ENCODE results near the gene KIR3DL3.
"Not testable (repeated sequence)": the region's sequence is repeated elsewhere in the genome, so short reads cannot be mapped to it uniquely, and the experiment has no call there.

KIR3DL3 gene

DNA sequence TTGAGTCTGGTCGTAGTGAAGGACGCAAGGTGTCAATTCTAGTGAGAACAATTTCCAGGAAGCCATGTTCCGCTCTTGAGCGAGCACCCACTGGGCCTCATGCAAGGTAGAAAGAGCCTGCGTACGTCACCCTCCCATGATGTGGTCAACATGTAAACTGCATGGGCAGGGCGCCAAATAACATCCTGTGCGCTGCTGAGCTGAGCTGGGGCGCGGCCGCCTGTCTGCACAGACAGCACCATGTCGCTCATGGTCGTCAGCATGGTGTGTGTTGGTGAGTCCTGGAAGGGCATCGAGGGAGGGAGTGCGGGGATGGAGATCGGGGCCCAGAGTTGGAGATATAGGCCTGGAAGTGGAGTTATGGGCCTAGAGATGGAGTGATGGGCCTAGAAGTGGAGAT lies 14.1 kb downstream of the KIR3DL3 start, which contains the start of gene KIR2DL3:
Gene KIR2DL3, plus strand, starts transcription at position 208 of the 400 bp plus-strand sequence. Its CDS starts 33 bp downstream, at position 241.
- DNase-seq, result not testable (repeated sequence)

- no peak for DNase-seq
These were observed 14.5 kb downstream of the KIR3DL3 start for GRCh38 chr19:54738715-54739114.

DNA sequence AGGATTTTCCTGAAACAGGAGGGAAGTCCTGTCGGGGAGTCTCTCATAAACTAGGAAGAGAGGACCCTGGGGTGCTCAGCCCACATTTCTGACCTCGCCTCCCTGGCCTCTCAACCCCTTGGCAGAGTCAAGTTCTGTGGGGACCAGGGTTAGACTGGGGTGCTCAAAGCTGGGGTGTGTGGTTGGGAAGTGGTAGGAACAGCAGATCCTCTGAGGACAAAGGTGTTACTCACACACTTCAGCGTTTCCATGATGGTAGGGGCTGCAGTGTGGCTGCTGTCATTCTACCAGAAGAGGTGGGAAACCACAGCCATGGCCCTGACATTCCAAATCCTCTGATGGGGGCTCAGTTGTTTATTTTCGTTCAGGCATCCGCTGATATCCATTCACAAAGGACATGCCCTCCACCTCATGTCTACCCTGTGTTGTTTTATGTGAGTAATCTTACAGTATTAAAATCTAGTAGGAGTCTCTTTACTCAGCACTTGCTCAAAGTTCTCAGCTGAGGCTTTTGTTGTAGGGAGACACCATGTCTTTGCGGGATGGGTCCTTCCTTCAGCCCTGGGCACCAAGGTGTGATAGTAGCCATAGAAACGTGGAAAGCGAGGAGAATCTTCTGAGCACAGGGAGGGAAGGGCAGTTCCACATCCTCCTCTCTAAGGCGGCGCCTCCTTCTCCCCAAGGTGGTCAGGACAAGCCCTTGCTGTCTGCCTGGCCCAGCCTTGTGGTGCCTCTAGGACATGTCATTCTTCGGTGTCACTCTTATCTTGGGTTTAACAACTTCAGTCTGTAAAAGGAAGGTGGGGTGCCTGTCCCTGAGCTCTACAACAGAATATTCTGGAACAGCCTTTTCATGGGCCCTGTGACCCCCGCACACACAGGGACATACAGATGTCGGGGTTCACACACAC lies 15.6 kb downstream of the KIR3DL3 start:
- DNase-seq, result no peak

DNA sequence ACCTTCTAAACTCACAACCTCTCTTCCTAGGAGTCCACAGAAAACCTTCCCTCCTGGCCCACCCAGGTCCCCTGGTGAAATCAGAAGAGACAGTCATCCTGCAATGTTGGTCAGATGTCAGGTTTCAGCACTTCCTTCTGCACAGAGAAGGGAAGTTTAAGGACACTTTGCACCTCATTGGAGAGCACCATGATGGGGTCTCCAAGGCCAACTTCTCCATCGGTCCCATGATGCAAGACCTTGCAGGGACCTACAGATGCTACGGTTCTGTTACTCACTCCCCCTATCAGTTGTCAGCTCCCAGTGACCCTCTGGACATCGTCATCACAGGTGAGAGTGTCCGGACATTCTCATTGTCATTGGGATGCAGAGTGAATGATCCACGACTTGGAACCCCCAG lies 17.7 kb downstream of the KIR3DL3 start:
- DNase-seq, result not testable (repeated sequence)

DNA sequence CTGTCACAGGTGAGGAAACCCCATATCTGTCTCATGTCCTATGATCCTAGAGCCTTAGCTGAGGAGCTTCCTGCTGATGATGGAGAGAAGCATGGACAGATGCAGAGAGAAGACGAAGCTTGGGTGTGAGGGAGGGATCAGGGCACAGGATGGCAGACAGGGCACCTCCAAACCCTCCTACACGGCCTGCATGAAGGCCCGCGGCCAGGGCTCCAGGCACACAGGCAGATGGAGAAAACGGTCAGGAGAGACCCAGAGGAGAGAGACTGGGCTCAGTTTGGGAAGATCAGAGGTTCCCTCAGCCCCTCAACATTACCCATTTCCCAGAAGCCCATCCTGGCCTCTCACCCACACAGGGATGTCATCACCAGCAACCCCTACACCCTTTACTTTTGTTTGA lies 19.8 kb downstream of the KIR3DL3 start:
- not testable (repeated sequence) for DNase-seq

DNA sequence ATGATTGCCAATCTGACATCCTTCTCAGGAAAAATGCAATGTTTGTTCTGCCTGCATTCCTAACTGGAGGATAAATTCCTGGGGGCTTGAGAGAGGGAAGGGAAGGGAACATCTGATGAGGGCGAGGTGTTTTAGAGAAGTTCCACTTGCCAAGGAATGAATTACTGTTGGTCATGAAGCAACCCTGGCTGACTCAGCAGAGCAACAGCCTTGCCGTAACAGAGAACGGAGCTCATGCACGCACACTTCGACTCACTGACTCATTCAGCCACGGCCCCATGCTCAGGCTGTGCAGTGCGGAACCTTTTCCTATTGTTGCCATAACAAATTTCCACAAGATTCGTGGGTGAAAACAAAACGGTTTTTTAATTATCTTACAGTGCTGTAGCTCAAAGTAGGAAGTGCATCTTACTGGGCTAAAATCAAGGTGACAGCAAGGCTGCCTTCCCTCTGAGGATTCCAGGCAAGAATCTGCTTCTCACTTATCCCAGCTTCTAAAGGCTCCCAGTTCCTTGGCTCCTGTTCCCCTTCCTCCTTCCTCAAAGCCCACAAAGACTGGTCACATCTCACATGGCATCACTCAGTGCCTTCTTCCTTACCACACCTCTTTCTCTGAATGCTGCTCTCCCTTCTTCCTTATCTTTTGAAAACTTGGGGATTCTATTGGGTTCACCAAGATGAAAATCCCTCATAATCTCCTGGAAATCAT lies 23.5 kb downstream of the KIR3DL3 start:
- not testable (repeated sequence) for DNase-seq

DNA sequence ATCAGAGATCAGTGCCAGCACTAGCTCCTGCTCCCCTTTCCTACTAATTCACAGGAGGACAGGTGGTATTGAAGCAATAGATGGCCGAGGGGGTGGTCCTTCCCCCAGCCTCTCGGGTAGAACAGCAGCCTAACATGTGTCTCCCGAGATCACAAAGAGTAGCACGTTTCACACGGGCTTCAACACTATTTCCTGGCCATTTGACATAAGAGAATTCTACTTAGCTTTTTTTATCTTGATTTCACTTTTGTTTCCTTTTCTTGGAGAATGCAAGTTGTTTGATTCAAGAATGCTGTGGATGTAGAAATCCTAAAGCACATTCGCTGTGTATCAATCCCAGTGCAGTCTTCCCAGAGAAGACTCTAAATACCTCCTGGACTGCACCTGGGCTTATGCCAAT lies 26.0 kb downstream of the KIR3DL3 start:
- not testable (repeated sequence) for DNase-seq

DNA sequence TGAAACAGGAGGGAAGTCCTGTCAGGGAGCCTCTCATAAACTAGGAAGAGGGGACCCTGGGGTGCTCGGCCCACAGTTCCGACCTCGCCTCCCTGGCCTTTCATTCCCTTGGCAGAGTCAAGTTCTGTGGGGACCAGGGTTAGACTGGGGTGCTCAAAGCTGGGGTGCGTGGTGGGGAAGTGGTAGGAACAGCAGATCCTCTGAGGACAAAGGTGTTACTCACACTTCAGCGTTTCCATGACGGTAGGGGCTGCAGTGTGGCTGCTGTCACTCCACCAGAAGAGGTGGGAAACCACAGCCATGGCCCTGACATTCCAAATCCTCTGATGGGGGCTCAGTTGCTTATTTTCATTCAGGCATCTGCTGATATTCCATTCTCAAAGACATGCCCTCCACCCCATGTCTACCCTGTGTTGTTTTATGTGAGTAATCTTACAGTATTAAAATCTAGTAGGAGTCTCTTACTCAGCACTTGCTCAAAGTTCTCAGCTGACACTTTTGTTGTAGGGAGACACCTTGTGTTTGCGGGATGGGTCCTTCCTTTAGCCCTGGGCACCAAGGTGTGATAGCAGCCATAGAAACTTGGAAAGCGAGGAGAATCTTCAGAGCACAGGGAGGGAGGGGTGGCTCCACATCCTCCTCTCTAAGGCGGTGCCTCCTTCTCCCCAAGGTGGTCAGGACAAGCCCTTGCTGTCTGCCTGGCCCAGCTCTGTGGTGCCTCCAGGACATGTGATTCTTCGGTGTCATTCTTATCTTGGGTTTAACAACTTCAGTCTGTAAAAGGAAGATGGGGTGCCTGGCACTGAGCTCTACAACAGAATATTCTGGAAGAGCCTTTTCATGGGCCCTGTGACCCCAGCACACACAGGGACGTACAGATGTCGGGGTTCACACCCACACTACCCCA lies 32.2 kb downstream of the KIR3DL3 start:
- not testable (repeated sequence) for DNase-seq

GRCh38 chr19:54758577-54758976 lies 34.3 kb downstream of the KIR3DL3 start:
- not testable (repeated sequence) for DNase-seq

DNA sequence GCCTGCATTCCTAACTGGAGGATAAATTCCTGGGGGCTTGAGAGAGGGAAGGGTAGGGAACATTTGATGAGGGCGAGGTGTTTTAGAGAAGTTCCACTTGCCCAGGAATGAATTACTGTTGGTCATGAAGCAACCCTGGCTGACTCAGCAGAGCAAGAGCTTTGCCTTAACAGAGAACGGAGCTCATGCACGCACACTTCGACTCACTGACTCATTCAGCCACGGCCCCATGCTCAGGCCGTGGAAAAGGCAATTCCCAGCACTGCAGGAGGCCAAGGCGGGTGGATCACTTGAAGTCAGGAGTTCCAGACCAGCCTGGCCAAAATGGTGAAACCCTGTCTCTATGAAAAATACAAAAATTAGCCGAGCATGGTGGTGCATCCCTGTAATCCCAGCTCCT lies 40.0 kb downstream of the KIR3DL3 start:
- not testable (repeated sequence) for DNase-seq

DNA sequence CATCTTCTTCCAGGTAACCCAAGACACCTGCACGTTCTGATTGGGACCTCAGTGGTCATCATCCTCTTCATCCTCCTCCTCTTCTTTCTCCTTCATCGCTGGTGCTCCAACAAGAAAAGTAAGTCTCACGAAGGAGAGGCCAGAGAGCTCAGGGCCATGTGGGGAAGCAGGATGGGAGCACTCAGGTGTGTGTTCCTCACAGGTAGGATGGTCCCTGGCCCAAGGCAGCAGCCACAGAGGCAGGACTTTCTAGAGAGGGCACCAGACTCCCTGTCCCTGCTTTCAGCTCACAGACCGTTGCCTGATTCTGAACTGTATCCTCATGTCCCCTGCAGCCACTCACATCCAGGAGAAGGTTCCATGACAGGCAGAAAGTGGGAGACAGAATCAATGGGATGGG lies 42.2 kb downstream of the KIR3DL3 start:
- not testable (repeated sequence) for DNase-seq

DNA sequence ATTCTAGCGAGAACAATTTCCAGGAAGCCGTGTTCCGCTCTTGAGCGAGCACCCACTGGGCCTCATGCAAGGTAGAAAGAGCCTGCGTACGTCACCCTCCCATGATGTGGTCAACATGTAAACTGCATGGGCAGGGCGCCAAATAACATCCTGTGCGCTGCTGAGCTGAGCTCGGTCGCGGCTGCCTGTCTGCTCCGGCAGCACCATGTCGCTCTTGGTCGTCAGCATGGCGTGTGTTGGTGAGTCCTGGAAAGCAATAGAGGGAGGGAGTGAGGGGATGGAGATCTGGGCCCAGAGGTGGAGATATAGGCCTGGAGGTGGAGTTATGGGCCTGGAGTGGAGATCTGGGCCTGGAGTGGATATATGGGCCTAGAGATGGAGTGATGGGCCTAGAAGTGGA lies 45.4 kb downstream of the KIR3DL3 start, which contains the start of gene KIR2DL1:
Gene KIR2DL1, plus strand, starts transcription at position 148 of the 400 bp plus-strand sequence. Its CDS starts 58 bp downstream, at position 206.
- not testable (repeated sequence) for DNase-seq

DNA sequence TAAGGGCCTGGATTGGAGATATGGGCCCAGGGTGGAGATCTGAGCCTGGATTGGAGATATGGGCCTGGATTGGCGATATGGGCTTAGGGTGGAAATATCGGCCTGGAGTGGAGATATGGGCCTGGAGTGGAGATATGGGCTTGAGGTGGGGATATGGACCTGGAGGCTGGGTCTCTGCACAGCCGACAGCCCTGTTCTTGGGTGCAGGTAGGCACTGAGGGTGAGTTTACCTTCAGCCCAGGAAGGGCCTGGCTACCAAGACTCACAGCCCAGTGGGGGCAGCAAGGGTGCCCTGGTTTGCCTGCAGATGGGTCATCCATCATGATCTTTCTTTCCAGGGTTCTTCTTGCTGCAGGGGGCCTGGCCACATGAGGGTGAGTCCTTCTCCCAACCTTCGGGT lies 46.3 kb downstream of the KIR3DL3 start:
- not testable (repeated sequence) for DNase-seq

DNA sequence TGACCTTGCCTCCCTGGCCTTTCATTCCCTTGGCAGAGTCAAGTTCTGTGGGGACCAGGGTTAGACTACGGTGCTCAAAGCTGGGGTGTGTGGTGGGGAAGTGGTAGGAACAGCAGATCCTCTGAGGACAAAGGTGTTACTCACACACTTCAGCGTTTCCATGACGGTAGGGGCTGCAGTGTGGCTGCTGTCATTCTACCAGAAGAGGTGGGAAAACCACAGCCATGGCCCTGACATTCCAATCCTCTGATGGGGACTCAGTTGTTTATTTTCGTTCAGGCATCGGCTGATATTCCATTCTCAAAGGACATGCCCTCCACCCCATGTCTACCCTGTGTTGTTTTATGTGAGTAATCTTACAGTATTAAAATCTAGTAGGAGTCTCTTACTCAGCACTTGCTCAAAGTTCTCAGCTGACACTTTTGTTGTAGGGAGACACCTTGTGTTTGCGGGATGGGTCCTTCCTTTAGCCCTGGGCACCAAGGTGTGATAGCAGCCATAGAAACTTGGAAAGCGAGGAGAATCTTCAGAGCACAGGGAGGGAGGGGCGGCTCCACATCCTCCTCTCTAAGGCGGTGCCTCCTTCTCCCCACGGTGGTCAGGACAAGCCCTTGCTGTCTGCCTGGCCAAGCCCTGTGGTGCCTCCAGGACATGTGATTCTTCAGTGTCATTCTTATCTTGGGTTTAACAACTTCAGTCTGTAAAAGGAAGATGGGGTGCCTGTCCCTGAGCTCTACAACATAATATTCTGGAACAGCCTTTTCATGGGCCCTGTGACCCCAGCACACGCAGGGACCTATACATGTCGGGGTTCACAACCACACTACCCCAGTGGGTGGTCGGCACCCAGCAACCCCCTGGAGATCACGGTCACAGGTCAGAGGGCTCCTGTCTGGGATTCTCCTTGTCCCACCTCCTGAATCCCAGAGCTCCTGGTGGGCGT lies 47.0 kb downstream of the KIR3DL3 start:
- DNase-seq, result not testable (repeated sequence)

GRCh38 chr19:54772666-54773065 lies 48.4 kb downstream of the KIR3DL3 start:
- not testable (repeated sequence) for DNase-seq

DNA sequence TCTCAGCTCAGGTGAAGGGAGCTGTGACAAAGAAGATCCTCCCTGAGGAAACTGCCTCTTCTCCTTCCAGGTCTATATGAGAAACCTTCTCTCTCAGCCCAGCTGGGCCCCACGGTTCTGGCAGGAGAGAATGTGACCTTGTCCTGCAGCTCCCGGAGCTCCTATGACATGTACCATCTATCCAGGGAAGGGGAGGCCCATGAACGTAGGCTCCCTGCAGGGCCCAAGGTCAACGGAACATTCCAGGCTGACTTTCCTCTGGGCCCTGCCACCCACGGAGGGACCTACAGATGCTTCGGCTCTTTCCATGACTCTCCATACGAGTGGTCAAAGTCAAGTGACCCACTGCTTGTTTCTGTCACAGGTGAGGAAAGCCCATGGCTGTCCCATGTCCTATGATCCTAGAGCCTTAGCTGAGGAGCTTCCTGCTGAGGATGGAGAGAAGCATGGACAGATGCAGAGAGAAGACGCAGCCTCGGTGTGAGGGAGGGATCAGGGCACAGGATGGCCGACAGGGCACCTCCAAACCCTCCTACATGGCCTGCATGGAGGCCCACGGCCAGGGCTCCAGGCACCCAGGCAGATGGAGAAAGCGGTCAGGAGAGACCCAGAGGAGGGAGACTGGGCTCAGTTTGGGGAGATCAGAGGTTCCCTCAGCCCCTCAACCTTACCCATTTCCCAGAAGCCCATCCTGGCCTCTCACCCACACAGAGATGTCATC lies 51.0 kb downstream of the KIR3DL3 start:
- not testable (repeated sequence) for DNase-seq

- DNase-seq, result not testable (repeated sequence)
These were observed 51.6 kb downstream of the KIR3DL3 start for GRCh38 chr19:54775830-54776229.

GRCh38 chr19:54777851-54778250 lies 53.6 kb downstream of the KIR3DL3 start:
- not testable (repeated sequence) for DNase-seq

GRCh38 chr19:54778896-54779295 lies 54.7 kb downstream of the KIR3DL3 start:
- not testable (repeated sequence) for DNase-seq

GRCh38 chr19:54782916-54783315 lies 58.7 kb downstream of the KIR3DL3 start:
- DNase-seq, result not testable (repeated sequence)

Measured in stimulated activated CD8-positive, alpha-beta memory T cell treated with anti-CD3 and anti-CD28 coated beads, Interleukin-4, amount 100 ng/mL, for 48 hours (primary cell).